SU-DHL-6 (cell line): ENCODE results near the gene ARHGAP35.

Experiments used
- EZH2phosphoT487 ChIP-seq: fragments of 200-600 bp; sonication (generic), shearing (Covaris generic); conservative IDR thresholded peaks from 2 replicates; pipeline ENCODE4 v1.6.1; 2018; ENCODE audit warnings: mild to moderate bottlenecking, antibody characterized with exemption, low read length, moderate library complexity, mixed read lengths
- TF ChIP-seq, protein P1 (sequence below): fragments of 200-600 bp; sonication (generic); IDR thresholded peaks from one replicate; pipeline ENCODE4 v1.5.1; 2017; ENCODE audit warnings: antibody characterized with exemption, mild to moderate bottlenecking, low read length, moderate library complexity; ENCODE audit not compliant: insufficient read depth, poor library complexity, severe bottlenecking

- TF ChIP-seq, protein P1, sequence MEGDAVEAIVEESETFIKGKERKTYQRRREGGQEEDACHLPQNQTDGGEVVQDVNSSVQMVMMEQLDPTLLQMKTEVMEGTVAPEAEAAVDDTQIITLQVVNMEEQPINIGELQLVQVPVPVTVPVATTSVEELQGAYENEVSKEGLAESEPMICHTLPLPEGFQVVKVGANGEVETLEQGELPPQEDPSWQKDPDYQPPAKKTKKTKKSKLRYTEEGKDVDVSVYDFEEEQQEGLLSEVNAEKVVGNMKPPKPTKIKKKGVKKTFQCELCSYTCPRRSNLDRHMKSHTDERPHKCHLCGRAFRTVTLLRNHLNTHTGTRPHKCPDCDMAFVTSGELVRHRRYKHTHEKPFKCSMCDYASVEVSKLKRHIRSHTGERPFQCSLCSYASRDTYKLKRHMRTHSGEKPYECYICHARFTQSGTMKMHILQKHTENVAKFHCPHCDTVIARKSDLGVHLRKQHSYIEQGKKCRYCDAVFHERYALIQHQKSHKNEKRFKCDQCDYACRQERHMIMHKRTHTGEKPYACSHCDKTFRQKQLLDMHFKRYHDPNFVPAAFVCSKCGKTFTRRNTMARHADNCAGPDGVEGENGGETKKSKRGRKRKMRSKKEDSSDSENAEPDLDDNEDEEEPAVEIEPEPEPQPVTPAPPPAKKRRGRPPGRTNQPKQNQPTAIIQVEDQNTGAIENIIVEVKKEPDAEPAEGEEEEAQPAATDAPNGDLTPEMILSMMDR = no peak
- TF ChIP-seq EZH2phosphoT487 = no peak
Measured at GRCh38 chr19:46834984-46835383, 25.8 kb upstream of the ARHGAP35 start.
